22Rv1 (cell line): ENCODE results near the gene RER1.
"Not testable (repeated sequence)": the region's sequence is repeated elsewhere in the genome, so short reads cannot be mapped to it uniquely, and the experiment has no call there.

Experiments
- H3K27ac ChIP-seq: fragments of 450-650 bp; 2 replicates; pipeline ENCODE4 v1.5.1; 2017
- ZFX ChIP-seq: fragments of 450-650 bp; IDR thresholded peaks from 2 replicates; pipeline ENCODE4 v1.6.1; 2017; ENCODE audit warnings: antibody characterized with exemption, borderline replicate concordance
- TF ChIP-seq, protein P1 (sequence below): fragments of 450-650 bp; IDR thresholded peaks from 2 replicates; pipeline ENCODE4 v1.5.1; 2017; ENCODE audit warnings: mild to moderate bottlenecking

Gene RER1

DNA sequence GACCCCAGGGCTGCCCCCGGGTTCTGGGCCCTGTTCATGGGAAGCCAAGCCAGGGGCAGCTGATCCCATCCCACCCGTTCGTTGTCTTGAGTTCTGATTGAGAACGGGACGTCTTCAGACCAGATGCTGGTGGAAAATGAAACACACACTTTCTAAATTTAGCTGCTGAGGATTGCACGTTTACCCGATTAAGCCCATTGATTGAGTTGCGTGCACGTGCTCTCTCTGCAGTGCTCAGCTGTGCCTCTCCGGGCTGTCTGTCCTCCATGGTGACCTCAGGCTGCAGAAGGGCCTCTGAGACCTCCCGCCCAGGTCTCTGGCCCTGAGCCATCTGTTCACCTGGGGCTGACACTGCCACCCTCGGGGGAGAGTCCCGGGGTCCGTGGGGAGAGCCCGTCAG, 47.7 kb downstream of the RER1 start:
- H3K27ac ChIP-seq: no peak overlapping the region
- TF ChIP-seq ZFX: no peak
- TF ChIP-seq, protein P1, sequence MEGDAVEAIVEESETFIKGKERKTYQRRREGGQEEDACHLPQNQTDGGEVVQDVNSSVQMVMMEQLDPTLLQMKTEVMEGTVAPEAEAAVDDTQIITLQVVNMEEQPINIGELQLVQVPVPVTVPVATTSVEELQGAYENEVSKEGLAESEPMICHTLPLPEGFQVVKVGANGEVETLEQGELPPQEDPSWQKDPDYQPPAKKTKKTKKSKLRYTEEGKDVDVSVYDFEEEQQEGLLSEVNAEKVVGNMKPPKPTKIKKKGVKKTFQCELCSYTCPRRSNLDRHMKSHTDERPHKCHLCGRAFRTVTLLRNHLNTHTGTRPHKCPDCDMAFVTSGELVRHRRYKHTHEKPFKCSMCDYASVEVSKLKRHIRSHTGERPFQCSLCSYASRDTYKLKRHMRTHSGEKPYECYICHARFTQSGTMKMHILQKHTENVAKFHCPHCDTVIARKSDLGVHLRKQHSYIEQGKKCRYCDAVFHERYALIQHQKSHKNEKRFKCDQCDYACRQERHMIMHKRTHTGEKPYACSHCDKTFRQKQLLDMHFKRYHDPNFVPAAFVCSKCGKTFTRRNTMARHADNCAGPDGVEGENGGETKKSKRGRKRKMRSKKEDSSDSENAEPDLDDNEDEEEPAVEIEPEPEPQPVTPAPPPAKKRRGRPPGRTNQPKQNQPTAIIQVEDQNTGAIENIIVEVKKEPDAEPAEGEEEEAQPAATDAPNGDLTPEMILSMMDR: no peak

DNA sequence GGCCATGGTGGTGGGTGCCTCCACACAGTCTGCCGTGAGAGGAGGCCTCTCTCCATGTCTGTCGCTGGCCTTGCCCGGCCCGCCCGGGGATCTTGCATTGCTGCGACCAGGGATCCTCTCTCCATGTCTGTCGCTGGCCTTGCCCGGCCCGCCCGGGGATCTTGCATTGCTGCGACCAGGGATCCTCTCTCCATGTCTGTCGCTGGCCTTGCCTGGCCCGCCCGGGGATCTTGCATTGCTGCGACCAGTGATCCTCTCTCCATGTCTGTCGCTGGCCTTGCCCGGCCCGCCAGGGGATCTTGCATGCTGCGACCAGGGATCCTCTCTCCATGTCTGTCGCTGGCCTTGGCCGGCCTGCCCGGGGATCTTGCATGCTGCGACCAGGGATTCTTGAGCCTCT, 48.7 kb downstream of the RER1 start:
- not testable (repeated sequence) for H3K27ac ChIP-seq

DNA sequence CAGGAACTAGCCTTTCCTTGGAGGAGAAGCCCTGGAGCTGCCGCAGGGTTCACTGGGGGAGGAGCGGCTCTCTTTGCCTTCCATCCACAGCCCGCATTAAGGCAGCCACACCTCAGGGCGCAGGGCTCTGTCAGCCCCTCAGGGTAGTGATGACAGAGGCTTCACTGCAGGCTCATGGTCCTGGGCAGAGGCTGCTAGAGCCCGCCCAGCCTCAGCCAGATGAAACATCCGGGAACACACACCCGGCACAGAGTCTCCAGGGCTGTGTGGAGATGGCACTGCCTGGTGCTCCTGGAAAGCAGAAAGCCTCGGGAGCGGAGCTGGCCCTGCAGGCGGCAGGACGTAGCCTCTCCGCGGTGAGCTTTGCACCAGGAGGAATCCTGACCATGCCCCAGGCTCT, 50.1 kb downstream of the RER1 start:
- TF ChIP-seq, protein P1: no peak
- TF ChIP-seq ZFX: no peak
- no peak overlapping the region for H3K27ac ChIP-seq

DNA sequence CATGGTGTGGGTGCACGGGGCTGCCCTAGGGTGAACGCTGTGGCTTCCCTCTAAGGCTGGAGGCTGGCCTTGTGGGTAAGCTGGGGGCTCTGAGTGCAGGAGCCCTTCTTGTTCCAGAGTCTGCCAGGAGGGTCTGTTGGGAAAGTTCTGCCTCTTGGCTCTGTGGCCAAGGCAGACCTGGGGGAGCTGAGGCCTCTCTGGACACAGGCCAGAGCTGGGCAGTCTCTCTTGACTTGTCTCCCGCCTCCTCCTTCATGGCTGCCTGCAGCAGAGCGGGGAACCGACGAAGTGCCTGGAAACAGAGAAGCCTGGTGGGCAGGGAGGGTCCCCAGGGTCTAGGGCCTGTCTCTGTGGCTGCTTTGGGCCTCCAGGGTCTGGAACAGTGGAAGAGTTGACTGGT, 51.0 kb downstream of the RER1 start:
- TF ChIP-seq, protein P1: no peak
- no peak for TF ChIP-seq ZFX
- H3K27ac ChIP-seq: no peak overlapping the region

DNA sequence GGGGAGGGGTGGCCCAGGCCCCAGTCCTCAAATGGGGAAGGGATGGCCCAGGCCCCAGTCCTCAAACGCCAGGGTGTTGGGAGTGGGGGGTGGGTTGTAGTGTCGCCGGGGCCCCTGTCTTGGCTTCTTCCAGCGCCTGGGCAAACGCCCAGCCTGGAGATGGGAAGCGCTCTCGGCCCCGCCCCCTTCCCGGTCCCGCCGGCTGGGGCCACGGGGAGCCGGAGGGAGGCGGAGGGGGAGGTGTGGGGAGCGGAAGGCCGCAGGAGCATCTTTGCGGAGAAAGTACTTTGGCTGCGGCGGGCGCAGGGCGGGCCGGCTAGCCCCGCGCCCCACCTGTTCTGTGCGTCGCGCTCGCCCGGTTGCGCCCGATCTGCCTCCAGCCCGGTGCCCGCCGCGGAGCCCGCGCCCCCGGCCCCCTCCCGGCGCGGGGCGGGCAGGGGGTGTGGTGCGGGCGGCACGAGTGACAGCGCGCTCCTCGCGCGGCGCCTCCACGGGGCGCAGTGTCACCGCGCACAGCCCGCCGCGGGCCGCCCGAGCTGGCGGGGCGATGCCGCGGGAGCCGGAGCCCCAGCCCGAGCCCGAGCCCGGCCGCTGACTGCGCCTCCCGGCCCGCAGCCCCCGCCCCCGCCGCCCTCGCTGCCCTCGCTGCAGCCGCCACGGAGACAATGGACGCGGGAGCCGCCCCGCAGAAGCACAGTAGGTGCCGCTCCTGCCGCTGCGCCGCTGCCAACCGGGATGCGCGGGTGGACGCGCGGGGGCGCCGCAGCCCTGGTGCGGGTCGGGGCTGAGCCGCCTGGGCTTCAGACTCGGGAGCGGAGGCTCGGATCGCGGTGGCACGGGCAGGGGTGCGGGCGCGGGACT, 51.9 kb downstream of the RER1 start:
- no peak for TF ChIP-seq ZFX
- TF ChIP-seq, protein P1: peak; percentile 67
- no peak overlapping the region for H3K27ac ChIP-seq

DNA sequence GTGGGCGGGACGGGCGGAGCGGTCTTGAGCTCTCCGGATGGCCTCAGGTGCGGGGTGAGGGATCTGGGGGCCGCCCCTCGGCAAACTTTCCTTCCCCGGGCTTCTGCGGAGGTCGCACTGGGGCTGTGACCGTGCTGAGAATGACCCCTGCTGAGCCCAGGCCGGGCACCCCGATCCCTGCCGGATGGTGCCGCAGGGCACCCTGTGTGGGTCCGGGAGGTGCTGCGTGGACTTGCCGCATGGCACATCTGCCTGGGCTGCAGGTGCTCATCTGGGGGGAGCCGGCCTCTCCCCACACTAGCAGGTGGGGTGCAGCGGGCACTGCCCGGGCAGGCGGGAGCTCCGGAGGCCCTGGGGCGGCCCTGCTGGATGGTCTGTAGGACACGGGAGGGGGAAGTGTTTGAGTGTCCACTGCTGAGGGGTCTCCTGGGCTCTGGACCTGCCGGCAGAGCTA, 52.5 kb downstream of the RER1 start:
- H3K27ac ChIP-seq: no peak overlapping the region
- TF ChIP-seq, protein P1: peak; percentile 30; the same call in 1 of the 2 replicates
- TF ChIP-seq ZFX: no peak

DNA sequence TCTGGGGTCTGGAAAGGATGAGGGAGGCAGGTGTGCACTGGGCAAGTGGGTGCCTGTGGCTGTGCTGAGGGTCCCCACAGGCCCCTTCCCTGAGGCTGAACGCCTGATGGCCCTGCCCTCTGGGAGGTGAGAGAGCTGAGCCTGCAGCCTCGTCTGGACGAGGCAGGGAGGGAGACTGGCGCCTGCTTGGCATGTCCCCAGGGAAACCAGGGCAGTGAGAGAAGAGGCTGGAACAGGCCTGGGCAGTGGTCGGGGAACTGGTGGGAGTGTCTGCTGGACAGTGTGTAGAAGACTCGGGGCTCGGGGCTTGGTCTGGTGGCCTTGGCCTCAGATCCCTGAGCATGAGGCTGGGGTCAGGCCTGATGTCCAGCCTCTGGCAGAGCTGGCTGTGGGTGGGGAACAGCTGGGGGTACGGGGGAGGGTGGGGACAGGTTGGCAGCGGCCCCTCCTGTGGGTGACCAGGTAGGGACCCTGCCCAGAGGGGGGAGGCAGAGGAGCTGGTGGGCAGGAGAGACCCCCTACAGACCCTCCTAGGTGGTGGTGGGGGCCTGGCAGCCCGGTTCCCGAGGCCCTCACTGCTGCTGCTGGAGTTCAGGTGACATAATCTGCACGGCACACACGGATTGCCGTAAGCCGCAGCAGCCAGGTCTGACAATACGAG, 53.7 kb downstream of the RER1 start:
- TF ChIP-seq ZFX: no peak
- TF ChIP-seq, protein P1: no peak
- no peak overlapping the region for H3K27ac ChIP-seq
